Nephron progenitor cell (in vitro differentiated cells): ENCODE measurements around the gene TBC1D14.

Source experiments
- DNase-seq: peaks from one replicate; pipeline ENCODE4 v3.0.0; 2021
- H3K27ac Mint-ChIP-seq: 2 replicates; pipeline ENCODE4 v1.8.0; 2021; ENCODE audit warnings: mild to moderate bottlenecking, moderate library complexity, mixed read lengths
- H3K27me3 Mint-ChIP-seq: 2 replicates; pipeline ENCODE4 v1.8.0; 2021; ENCODE audit warnings: mild to moderate bottlenecking, low read depth, mixed read lengths; ENCODE audit not compliant: poor library complexity
- H3K36me3 Mint-ChIP-seq: 2 replicates; pipeline ENCODE4 v1.8.0; 2021; ENCODE audit warnings: low read depth, mixed read lengths
- H3K4me1 Mint-ChIP-seq: 2 replicates; pipeline ENCODE4 v1.8.0; 2021; ENCODE audit warnings: mixed read lengths
- H3K4me3 Mint-ChIP-seq: 2 replicates; pipeline ENCODE4 v1.8.0; 2021; ENCODE audit warnings: mild to moderate bottlenecking, moderate library complexity, mixed read lengths
- H3K9me3 Mint-ChIP-seq: 2 replicates; pipeline ENCODE4 v1.8.0; 2021; ENCODE audit warnings: mild to moderate bottlenecking, moderate library complexity, mixed read lengths
- TF ChIP-seq, protein P1 (sequence below): fragments of 200-600 bp; sonication (generic); IDR thresholded peaks from 2 replicates; pipeline ENCODE4 v1.5.0; 2021; ENCODE audit warnings: antibody characterized with exemption

The TBC1D14 gene

DNA sequence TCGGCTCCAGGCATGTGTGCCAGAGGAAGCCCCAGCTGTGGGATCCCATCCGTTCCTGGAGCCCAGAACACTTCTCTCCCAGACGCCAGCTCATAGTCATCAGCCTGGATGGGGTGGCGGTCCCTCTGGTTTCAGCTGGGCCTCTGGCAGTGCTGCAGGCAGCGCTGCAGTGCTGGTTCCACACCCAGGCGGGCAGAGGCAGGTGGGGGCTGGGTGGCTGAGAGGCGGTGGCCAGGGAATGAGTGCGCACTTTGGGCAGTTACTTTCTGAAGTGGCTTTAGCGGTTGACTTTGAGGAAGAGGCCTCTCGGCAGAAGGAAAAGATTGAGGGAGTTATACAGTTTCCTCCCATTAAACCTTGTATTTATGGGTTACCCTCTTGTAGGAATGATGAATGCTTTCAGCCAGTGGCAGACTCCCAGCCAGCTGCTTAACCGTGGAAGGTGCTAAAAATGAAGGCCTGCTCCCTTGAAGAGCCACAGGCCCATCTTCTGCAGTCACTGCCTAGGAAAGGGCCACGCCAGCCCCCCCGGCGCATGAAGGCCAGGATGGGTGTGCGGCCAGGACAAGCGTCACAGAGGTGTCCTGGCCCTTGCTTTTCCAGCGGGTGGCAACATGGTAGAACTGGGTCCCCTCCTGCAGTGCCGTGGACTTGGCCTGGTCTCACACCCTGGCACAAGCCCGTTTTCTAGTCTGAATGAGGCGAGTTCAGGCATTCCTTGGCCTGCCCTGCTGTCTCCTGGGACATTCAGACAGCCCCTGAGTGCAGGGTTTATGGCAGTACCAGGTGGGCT is 143.5 kb downstream of the TBC1D14 start:
- H3K36me3 Mint-ChIP-seq, result peaks cover 38% of the 10 kb centered on the region
- peak overlapping the region; percentile 39 for H3K27ac Mint-ChIP-seq
- H3K27me3 Mint-ChIP-seq, result no peaks in the 10 kb centered on the region
- H3K4me1 Mint-ChIP-seq, result peaks cover 18% of the 10 kb centered on the region
- TF ChIP-seq, protein P1, sequence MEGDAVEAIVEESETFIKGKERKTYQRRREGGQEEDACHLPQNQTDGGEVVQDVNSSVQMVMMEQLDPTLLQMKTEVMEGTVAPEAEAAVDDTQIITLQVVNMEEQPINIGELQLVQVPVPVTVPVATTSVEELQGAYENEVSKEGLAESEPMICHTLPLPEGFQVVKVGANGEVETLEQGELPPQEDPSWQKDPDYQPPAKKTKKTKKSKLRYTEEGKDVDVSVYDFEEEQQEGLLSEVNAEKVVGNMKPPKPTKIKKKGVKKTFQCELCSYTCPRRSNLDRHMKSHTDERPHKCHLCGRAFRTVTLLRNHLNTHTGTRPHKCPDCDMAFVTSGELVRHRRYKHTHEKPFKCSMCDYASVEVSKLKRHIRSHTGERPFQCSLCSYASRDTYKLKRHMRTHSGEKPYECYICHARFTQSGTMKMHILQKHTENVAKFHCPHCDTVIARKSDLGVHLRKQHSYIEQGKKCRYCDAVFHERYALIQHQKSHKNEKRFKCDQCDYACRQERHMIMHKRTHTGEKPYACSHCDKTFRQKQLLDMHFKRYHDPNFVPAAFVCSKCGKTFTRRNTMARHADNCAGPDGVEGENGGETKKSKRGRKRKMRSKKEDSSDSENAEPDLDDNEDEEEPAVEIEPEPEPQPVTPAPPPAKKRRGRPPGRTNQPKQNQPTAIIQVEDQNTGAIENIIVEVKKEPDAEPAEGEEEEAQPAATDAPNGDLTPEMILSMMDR, result no peak
- no peak overlapping the region for H3K4me3 Mint-ChIP-seq
- H3K9me3 Mint-ChIP-seq, result no peaks in the 10 kb centered on the region
- no peak for DNase-seq

DNA sequence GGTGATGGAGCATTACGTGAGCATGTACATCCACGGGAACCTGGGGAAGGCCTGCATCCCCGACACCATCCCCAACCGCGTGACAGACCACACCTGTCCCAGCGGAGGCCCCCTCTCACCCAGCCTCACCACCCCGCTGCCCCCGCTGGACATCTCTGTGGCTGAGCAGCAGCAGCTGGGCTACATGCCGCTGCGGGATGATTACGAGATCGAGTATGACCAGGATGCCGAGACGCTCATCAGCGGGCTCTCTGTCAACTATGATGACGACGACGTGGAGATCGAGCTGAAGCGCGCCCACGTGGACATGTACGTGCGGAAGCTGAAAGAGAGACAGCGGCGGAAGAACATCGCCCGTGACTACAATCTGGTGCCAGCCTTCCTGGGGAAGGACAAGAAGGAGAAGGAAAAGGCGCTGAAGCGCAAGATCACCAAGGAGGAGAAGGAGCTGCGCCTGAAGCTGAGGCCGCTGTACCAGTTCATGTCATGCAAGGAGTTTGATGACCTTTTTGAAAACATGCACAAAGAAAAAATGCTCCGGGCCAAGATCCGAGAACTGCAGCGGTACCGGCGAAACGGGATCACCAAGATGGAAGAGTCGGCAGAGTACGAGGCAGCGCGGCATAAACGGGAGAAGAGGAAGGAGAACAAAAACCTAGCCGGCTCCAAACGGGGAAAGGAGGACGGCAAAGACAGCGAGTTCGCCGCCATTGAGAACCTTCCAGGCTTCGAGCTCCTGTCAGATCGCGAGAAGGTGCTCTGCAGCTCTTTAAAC is 144.7 kb downstream of the TBC1D14 start:
- peaks cover 44% of the 10 kb centered on the region for H3K36me3 Mint-ChIP-seq
- peak overlapping the region; percentile 1 for H3K27ac Mint-ChIP-seq
- DNase-seq, result no peak
- peaks cover 15% of the 10 kb centered on the region for H3K4me1 Mint-ChIP-seq
- H3K9me3 Mint-ChIP-seq, result no peaks in the 10 kb centered on the region
- TF ChIP-seq, protein P1, result no peak
- no peaks in the 10 kb centered on the region for H3K27me3 Mint-ChIP-seq
- no peak overlapping the region for H3K4me3 Mint-ChIP-seq

DNA sequence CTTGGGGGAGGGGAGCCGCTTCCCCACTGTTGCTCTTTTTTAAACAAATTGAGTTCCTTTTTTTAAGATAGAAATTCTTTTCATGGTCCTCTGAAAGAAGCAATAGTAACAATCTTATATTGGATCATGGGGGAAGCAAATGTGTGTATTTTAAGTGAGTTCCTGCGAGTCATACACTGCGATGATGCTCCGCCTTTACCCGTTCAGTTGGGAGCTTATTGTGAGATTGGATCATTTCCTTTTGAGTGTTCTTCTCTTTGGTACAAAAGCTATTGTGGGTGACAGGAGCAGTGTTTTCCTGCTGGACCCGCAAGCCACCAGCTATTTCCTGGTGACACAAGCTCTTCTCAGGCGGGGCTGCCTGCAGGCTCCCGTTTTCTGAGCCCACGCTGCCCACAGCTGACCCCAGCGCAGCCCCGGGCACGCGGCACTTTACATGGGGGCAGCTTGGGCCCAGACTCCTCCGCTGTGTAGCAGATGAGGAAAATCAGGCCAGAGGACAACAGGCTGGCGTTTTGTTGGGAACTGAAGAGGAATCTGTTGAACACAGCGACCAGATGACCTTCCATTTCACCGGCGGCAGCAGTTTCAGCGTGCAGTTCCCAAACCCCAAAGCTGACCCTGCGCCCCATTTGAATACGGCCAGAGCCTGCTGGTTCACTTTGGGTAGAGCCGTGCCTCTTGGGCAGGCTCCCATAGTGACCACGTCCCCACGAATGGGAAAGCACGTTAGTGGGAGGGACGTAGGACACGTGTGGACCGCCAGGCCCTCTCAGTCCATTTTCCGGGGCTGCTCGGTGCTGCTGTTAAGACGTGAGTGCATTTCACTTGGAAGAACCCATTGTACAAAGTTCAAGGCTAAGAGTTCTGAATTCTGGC is 145.7 kb downstream of the TBC1D14 start:
- Mint-ChIP-seq H3K36me3 (peaks cover 44% of the 10 kb centered on the region), H3K4me3 (no peak overlapping the region), H3K27ac (no peak overlapping the region)

DNA sequence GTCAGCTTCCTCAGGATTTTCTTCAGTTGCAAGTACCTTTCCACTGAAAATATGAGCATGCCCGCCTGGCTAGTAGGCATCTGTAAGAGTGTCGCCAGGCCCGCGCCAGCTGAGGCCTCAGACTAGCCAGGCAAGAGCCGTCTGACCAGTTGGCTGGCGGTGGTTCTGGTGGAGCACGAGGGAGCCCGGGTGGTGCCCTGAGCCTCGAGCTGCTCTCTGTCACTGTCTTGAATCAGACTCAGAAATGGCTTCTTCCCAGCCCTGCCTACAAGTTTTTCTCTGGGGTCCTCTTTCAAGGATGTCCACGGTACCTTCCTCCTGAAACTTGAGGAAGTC is 146.3 kb downstream of the TBC1D14 start:
- peak overlapping the region; percentile 95 for H3K27ac Mint-ChIP-seq
- H3K27me3 Mint-ChIP-seq, result no peaks in the 10 kb centered on the region
- no peaks in the 10 kb centered on the region for H3K9me3 Mint-ChIP-seq
- H3K36me3 Mint-ChIP-seq, result peaks cover 47% of the 10 kb centered on the region
- TF ChIP-seq, protein P1, result no peak
- H3K4me1 Mint-ChIP-seq, result peaks cover 11% of the 10 kb centered on the region
- no peak overlapping the region for H3K4me3 Mint-ChIP-seq
- DNase-seq, result no peak

More for the DNA sequence above, 145.7 kb downstream of the TBC1D14 start:
- no peaks in the 10 kb centered on the region for H3K9me3 Mint-ChIP-seq
- H3K4me1 Mint-ChIP-seq, result peaks cover 15% of the 10 kb centered on the region
- H3K27me3 Mint-ChIP-seq, result no peaks in the 10 kb centered on the region
- DNase-seq, result no peak
- TF ChIP-seq, protein P1, result no peak

DNA sequence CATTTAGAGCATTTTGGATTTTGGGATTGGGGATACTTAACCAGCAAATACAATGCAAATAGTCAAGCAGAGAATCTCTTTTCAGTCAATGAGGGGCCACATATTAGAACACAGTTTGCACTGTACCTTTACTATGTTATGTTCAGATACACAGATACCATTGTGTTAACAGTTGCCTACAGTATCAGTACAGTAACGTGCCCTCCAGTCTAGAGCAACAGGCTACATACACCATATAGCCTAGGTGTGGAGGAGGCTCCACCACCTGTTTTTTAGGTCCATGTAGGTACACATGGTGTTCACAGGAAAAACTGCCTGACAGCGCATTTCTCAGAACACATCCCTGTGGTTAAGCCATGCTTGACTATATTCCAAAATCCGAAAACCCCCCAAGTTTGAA is 149.2 kb downstream of the TBC1D14 start:
- TF ChIP-seq, protein P1, result no peak
- Mint-ChIP-seq H3K27ac (no peak overlapping the region), H3K4me1 (no peaks in the 10 kb centered on the region), H3K36me3 (peaks cover 73% of the 10 kb centered on the region), H3K27me3 (no peaks in the 10 kb centered on the region), H3K9me3 (no peaks in the 10 kb centered on the region), H3K4me3 (no peak overlapping the region)
- no peak for DNase-seq
